Inflammatory macrophage (primary cell): ENCODE measurements around the gene CHST12.
"Not testable (repeated sequence)": the region's sequence is repeated elsewhere in the genome, so short reads cannot be mapped to it uniquely, and the experiment has no call there.

Source experiments
- DNase-seq, 2 donors: peaks; one replicate each; pipeline ENCODE4 v3.0.0-alpha.2; 2020 to 2022

Gene CHST12

GRCh38 chr7:2437537-2438148 is 34.2 kb downstream of the CHST12 start:
- no peak for DNase-seq

GRCh38 chr7:2438186-2438585 is 34.8 kb downstream of the CHST12 start:
- DNase-seq, result no peak

GRCh38 chr7:2438775-2439174 is 35.4 kb downstream of the CHST12 start:
- no peak for DNase-seq

GRCh38 chr7:2440608-2441245 is 37.3 kb downstream of the CHST12 start:
- DNase-seq, result no peak

GRCh38 chr7:2441430-2442058 is 38.1 kb downstream of the CHST12 start:
- peak in 1 of 2 donors; percentile 4 for DNase-seq

- DNase-seq, result no peak
Measured at GRCh38 chr7:2443491-2443890, 40.1 kb downstream of the CHST12 start.

- no peak for DNase-seq
Measured at GRCh38 chr7:2444476-2444875, 41.1 kb downstream of the CHST12 start.

GRCh38 chr7:2445047-2445446 is 41.6 kb downstream of the CHST12 start:
- DNase-seq, result no peak

GRCh38 chr7:2445898-2446555 is 42.6 kb downstream of the CHST12 start:
- no peak for DNase-seq

- DNase-seq, result no peak
Measured at GRCh38 chr7:2446676-2447075, 43.3 kb downstream of the CHST12 start.

GRCh38 chr7:2450198-2451107 is 47.0 kb downstream of the CHST12 start:
- DNase-seq, result no peak

GRCh38 chr7:2451171-2452073 is 48.0 kb downstream of the CHST12 start:
- peak; percentile 78 for DNase-seq

GRCh38 chr7:2452074-2452507 is 48.7 kb downstream of the CHST12 start:
- DNase-seq, result peak; percentile 8 to 30

- DNase-seq, result no peak
Measured at GRCh38 chr7:2452643-2453270, 49.3 kb downstream of the CHST12 start.

GRCh38 chr7:2453849-2454248 is 50.4 kb downstream of the CHST12 start:
- not testable (repeated sequence) for DNase-seq

GRCh38 chr7:2459674-2460073 is 56.3 kb downstream of the CHST12 start:
- no peak for DNase-seq

- no peak for DNase-seq
Measured at GRCh38 chr7:2460188-2460587, 56.8 kb downstream of the CHST12 start.

- no peak for DNase-seq
Measured at GRCh38 chr7:2460641-2461040, 57.2 kb downstream of the CHST12 start.

- DNase-seq, result no peak
Measured at GRCh38 chr7:2461268-2462026, 58.0 kb downstream of the CHST12 start.

GRCh38 chr7:2462731-2463130 is 59.3 kb downstream of the CHST12 start:
- DNase-seq, result no peak
